Hematopoietic multipotent progenitor cell treated with erythropoietin and hydrocortisone succinate and interleukin-3 and kit ligand, for 8 days (in vitro differentiated cells): ENCODE measurements around the gene PRCD.
"Not testable (repeated sequence)": the region's sequence is repeated elsewhere in the genome, so short reads cannot be mapped to it uniquely, and the experiment has no call there.

Source experiments
- DNase-seq: peaks from one replicate; pipeline ENCODE4 v3.0.0-alpha.2; 2015

PRCD gene

DNA sequence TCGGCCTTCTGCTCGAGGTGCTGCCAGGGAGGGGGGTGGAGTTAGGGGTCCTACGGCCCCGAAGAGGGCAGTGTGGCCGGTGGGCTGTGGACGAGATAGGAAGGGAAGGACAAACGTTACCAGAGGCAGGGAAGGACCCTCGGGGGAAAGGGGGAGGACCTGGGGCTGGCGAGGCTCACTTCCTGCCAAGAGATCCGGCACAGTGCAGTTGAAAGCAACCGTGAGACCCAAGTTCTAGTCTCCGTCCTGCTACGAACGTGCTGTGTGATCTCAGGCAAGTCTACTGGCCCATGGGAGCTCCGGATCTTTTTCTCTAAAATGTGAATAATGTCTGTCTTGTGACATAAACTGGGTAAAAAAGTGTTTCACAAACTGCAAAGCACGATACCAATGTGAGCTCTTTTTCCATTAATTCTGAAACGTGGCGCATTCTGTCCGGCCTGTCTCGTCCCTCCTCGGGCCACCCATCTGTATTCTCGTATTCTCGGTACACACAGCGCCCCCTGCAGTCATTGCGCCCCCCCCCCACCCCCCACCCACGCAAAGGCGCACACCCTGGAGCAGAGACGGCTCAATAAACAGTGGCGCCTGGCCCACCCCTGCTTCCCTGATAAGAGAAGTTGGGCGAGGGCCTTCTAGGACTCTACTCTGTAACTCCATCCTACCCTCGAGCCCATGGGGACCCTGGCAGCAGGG is 11.2 kb upstream of the PRCD start:
- peak; percentile 38 for DNase-seq

DNA sequence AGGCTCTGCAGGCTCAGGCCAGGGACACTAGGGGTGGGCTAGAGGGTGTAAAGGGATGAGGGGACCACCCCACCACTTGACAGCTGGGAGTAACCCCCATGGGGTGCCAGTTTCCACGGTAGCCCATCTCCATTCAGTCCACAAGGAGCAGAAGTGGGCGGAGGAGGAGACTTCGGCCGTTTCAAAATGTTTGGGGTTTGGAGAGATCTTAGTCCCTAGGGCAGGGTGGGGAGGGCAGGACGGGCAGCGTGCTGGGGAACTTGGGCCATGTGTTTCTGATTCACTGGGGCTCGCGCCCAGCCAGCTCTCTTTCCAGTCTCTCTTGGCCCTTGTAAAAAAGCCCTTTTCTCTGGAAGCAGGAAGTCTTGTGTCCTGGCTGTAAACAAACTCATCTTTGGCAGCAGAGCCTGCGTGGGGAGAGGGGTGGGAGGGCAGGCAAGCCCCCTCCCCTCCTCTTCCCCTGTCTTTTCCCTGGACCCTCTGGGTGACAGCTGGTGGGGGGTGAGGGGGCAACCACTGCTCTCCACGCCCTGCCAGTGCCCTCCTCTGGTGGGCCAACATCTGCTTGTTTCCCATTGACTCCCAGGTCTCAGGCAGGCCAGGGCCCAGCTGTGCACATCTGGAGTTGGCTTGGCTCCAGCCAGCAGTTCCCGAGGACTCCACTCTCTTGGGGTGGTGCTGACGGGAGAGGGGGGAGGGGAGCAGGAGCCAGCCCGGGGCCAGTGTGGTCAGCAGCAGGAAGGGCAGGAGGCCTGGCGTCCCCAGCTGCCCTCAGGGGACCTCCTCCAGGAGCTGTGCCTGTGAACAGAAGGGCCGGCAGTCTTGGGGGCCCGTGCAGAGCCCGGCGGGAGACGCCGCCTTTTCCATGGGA is 10.4 kb upstream of the PRCD start:
- DNase-seq: no peak

DNA sequence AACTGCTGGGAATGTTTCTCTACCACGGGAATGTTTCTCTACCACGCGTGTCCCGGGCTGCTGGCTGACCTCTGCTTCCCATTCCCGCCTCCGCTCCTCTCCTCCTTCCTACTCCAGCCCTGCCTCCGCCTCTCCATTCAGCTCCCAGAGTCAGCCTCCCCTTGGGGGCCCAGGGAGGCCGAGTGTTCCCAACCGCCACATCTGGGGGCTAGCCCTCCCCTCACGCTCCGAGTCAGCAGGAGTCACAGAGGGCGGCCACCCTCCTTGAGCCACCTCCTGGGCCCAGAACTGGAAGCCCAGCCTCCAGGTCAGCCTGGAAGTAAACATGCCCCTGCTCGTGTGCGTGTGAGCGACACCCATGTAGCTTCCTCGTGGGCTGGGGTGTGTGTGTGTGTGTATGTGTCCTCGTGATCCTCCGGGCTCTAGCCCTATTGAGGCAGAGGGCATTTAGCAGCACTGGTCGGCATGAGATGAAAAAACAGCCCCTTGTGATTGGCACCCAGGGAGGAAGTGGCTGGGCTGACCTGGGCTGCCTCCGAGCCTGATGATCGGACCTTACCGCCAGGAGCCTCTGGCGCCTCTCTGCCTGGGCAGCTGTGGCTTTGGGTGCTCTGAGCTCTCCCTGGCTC is 9.6 kb upstream of the PRCD start:
- DNase-seq: no peak

DNA sequence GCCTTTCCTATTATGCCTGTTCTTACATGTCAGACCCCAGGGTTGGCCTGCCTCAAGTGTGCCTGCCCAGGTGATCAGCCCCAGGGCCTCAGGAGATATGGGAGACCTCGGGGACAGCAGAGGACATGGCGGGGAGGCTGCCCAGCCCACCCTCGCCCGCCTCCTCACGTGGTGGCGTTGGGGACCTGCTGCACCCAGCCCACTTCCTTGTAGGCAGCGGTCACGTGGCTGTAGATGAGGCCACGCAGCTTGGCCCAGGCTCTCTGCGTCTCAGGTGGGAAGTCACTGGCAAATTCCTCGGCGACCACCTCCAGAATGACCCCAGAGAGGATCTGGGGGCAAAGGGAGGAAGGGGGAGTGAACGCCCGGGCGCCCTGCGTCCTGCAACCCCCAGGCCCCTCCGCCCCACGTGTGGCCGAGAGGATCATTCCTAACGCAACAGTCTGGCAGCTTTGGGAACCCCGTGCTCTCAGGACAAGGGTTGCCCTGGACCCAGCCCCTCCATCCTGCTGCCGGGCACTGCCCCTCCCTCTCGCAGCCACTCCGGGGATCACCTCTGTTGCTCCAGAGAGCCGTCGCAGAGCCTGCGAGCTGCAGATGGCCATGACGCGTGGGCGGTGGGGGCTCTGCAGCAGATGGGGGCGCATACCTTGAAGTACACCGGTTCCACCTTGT is 8.9 kb upstream of the PRCD start:
- no peak for DNase-seq

DNA sequence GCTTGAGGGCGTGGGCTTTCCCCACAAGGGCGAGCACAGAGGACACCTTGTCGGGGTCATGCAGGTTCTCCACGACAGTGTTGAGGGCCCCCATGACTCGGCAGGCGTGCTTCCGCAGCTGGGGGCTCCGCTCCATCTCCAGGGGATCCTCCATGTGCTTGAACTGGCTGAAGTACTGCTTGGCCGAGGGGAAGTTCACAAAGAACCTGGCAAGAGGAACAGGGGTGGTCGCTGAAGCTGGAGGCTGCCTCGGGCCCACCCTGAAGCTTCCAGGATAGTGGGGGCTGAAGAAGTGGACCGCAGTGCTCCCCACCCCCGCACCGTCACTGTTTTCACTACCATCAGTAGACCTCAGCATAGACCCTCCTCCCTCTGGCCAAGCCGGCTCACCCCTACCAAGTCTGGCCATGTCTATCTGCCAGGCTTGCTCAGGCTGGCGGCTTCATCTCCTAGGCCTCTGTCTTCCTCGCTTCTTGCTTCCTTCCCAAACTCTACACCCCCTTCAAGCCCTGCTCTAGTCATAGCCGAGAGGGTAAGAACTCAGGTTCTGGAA is 8.3 kb upstream of the PRCD start:
- no peak for DNase-seq

DNA sequence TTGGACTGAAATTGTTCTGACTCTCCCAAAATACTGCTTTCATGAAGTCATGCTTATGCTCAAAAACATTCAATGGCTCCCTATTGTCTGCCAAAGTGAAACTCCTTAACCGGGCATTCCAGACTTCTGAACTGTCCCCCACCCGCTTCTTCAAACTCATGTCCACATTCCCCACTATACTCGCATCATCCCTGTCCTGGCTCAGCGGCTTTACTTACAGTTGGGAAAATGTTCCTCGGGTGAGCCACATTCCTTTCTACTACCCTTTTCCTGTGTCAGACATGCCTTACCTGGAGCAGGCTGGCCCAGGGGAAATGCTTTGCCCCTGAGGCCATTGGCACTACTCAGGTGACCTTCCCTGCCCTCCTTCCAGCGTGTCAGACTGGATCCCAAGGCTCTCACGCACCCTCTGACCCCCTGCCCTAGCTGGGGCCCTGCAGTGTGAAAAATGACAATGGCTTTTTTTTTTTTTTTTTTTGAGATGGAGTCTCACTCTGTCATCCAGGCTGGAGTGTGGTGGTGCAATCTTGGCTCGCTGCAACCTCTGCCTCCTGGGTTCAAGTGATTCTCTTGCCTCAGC is 7.7 kb upstream of the PRCD start:
- DNase-seq: no peak

DNA sequence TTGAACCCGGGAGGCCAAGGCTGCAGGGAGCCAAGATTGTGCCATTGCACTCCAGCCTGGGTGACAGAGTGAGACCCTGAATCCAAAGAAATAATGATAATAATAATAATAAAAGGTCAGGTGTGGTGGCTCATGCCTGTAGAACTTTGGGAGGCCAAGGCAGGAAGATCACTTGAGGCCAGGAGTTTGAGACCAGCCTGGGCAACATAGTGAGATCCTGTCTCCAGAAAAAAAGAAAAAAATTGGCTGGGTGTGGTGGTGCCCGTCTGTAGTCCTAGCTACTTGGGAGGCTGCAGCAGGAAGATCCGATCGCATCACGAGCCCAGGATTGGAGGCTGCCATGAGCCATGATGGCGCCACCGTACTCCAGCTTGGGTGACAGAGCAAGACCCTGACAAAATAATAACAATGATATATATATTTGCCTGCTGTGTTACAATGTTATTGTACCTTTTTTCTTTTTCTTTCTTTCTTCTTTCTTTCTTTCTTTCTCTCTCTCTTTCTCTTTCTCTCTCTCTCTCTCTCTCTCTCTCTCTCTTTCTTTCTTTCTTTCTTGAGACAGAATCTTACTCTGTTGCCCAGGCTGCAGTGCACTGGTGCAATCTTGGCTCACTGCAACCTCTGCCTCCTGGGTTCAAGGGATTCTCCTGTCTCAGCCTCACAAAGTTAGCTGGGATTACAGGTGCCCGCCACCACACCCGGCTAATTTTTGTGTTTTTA is 6.0 kb upstream of the PRCD start:
- not testable (repeated sequence) for DNase-seq

DNA sequence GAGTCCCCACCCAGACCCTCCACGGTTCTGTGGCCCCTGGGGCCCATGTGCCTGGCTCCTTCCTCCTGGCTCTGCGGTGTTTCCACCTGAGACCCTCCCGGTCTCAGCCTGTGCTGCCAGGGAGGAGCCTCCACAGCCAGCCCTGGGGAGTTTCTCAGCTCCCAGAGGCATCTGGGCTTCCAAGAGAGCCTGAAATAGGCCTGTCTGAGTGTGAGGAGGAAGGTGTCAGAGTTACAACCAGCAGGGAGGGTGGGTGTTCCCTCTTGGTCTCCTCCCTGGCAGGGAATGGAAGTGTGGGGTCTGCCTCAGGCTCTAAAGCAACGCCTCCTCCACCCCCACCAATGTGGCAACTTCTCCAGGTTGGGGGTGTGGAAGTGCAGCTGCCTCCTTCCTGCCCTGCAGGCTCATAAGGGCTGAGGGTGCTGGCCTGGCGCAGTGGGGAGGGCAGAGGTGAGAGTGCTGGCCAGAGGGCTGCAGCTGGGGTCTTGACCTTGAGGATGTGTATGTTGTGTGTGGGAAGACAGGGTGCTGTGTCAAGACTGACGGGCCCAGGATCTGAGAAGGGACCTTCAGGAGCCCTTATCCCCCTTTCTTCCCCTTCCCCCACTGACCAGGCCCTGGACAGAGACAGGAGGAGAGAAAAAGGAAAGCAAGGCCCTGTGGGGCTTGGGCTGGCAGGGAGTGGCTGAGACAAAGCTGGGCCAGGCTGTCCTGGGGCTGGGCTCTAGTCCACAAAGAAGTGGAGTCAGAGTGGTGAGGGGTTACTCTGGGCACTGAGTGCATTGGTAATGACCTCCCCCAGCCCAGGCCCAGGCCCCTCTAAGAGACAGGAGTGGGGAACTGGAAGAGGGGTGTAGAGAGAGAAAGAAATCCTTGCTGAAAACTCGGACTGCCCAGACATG is 4.8 kb upstream of the PRCD start:
- no peak for DNase-seq

DNA sequence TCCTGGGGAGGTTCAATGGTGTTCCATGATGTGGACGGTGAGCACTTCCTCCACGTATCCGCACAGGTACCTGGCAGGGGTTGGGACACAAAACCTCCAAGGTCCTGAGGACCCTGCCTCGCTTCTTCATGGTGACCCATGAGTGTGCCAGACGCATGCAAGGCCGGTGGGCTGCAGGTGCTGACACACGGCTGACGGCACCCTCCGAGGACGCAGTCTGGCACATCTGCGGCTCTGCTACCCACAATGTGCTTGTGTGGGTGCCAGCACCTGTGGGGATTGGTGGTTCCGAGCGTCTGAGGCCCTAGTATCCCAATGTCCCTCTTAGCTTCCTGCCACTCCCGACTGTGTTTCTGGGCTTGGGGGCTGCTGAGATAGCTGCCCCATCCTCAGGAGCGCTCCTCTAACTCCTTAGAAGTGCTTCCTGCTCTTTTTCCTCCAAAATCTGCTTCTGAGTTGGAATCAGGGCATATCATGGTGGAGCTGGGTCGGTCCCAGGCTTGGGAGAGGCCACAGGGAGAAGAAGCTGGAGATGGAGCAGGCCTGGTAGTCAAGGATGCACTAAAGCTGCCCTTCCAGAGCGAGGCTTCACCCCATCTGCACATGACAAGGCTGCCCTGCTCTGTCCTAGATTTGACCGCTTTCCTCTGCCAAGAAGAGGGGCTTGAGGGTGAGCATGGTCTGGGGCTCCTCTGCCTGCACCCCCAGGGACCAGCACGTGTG is 3.9 kb upstream of the PRCD start:
- no peak for DNase-seq

DNA sequence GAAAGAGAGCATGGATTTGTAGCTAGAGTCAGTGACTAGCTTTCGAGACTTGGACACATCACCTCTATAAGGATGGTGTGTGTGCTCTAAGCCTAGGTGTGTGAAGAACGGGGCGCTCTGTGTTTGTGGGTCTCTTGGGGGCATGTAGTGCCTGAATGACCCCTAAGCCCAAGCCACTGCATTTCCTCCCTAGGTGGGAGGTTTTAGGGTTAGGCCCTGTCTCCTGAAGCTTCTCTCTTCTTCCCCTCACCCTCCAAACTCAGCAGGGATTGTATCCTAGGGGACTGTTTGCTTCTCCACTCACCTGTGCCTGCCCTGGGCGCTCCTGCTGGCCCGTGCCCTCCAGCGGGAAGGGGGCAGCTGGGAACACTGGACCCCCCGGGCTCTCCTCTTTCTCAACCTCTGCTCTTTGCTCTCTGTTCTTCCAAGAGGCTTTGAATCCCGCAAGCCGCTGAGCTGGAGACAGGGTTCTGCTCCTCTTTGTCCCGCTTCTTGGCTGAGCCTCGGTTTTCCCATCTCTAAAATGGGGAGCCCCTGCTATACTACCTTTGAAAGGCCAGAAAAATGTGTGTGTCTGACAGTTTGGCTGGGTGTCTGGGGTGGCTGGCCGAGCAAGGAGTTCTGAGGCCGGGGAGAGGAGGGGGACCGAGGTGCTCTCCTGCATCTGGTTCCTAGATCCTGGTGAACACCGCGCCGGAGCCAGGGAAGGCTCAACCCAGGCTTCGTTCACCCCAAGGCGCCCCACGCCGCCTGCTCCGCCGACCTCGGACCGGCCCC is 3.1 kb upstream of the PRCD start:
- DNase-seq: no peak

DNA sequence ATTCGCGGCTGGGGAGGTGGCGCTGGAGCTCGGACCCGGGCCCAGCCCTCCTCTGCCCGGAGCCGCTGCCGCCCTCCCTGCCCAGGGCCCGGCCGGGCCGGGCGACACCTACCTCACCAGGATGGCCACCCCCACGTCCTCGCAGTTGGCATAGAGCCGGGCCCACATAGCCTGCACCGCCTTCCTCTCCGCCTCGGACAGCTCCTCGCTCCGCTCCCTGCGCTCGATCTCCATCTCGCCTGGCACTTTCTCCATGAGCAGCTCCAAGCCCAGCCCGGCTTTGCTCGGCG is 2.6 kb upstream of the PRCD start:
- no peak for DNase-seq

DNA sequence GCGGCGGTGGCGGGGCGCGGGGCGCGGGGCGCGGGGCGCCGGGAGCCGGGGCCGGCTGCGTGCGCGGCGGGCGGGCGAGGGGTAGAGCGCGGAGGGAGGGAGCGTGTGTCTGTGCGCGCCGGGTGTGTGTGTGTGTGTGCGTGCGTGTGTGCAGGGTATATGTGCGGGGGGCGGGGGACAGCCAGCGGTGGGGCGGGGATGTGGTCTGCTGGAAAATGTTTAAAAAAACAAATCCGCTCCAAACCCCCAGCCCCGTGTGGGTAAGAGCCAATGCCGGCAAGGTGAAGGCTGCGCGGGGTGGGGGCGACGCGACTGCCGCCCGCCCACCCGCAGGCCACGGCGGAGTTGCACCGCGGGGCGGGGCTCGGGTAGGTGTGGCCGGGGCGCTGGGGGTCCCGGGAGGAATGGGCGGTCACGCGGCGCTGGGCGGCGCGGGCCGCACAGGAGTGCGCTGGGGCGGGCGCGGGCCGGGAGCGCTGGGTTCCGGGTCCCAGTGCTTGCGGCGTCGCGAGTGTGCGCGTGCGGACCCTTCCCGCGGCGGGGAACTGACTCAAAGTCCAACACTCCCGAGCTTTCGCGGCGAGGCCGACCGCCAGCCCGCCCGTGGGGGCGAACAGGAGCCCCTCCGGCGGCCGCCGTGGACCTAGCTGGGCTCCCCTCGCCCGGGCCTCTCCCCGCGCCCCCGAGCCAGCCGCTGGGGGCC is 2.1 kb upstream of the PRCD start, which contains the start of gene CYGB:
CYGB (minus strand) TSS at position 132 of the 703 bp plus-strand sequence. CDS start 167 bp downstream, outside the sequence.
- DNase-seq: no peak

DNA sequence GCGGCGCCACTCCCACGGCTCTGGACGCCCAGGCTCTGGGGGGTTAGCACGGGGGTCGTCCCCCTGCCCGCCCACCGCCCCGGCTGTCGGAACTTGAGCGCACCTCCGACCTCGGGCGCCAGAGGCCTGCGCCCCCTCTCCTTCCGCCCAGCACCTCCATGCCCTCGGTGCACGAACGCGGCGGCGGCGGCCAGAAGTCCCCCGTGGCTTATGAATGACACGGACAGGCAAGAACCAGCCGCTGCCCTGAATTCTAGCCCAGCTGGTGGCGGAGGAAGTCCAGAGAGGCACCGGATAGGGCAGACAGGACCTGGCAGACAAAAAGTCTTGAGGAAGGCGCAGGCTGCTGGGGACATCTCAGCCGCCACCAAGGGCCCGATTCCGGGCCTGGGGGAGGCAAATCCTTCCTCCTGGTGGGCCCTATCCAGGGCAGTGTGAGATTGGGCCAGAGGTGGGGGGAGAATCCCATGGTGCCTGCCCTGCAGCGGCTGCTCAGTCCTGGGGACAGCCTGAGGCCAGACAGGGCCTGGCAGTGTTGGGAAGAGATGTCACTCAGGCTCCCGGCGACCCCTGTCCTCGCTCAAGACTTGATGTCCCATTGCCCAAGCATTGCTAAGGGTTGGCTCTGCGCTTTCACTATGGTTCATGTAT is 1.4 kb upstream of the PRCD start:
- DNase-seq: no peak

DNA sequence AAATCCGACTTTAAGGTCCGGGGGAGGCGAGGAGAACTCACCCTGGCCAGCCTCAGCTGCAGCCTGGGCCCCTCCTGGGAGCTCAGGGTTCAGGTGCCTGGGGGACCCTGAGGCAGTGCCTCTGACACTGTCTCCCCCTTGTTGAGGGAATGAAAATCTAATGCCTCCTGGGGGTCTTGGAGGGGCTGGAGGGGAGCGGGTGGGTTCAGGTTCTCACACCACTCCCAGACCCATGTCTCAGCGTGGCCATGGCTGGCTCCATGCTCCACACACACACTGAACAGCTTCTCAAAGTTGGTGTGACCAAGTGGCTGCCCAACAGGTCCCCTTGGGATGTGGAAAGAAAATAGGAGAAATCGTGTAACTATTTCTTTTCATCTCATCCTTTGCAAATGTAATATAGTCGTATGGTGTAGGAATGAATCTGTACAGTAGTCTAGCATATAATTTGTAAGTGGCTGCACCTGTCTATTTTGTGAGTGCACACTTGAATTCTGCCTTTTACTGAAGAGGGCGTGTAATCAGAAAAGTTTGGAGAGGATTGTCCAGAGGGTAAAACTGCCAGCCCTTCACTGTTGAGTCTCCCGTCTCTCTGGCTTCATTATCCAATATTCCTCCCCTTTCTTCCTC is 788 bp upstream of the PRCD start:
- no peak for DNase-seq

DNA sequence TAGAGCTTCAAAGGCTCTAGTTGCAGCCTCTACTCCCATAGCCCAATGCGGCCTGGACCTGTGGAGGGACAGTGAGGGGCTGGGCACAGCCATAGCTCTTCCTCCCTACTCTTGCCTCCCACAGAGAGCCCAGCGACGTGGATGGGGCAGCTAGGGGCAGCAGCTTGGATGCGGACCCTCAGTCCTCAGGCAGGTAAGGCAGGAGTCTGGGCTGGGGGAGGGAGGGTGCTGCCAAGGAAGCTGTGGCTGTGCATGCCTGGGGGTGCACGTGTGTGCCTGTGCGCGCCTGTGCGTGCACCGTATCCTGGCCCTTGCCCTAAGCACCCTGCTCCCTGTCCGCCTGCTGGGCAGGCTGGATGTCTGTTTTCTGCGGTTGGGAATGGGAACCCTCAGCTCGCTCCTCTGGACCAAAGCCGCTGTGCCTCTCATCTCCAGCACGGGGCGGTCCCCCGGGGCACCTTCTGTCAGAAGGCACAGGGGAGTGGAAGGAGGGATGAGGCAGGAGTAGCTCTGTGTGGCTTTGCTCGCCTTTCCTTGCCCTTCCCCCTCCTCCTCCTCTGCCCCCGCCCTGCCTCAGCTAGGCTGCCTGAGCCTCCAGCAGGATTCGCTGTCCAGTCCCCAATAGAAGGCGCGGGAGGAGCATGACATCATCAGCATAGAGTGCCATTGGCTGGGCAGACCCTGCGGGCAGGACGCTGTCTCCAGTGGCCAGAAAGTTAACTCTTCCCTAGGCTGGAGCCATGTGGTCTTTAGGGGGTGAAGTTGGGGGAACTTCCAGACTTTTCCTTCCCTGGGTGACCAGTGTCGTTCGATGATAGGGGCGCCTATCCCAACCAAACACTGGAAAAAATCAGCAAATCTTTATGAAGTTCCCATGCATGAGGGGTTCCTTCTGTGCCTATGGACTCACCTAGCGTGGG is 797 bp downstream of the PRCD start:
- DNase-seq: peak; percentile 87

DNA sequence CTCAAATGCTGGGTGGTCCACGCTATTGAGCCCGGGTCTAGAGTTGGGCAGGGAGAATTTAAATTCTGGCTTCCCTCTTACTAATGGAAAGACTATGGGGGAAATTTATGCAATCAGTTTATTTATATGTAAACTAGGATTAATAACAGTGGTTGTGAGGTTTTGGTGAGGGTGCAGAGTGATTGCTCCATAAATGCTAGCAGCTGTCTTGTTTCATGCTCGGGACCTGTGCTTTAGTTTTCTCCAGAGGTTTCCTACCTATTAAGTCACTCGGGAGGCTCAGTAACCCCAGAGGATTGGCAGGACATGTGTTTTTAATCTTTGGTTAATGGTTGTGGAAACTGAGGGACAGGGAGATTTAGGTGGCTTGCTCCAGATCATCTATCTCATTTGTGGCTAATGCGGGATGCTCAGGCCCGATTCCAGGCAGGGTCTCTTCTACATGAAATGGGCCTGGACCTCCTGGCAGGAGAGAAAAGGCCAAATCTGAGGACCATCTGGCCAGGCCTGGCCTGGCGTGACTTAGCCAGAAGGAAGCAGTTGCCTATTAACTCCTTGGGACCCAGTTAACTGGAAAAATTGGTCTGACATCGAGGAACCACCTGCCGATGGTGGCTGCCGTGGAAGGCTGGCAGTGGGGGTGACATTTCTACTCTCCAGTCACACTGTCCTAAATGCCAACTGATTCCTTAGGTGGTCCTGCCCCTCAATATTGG is 2.1 kb downstream of the PRCD start:
- DNase-seq: no peak
